NCI-H345 (cell line): ENCODE results near the gene MED12L.

ENCODE experiments used
- DNase-seq: peaks from one replicate; lab custom pipeline; 2025; lab: John Stamatoyannopoulos, UW

MED12L gene

GRCh38 chr3:151425627-151426340, 340.3 kb downstream of the MED12L start:
- DNase-seq, result no peak

- DNase-seq, result no peak
Observed at GRCh38 chr3:151426341-151426657, 340.8 kb downstream of the MED12L start.

GRCh38 chr3:151428386-151428785, 342.9 kb downstream of the MED12L start:
- DNase-seq, result no peak

- DNase-seq, result no peak
Observed at GRCh38 chr3:151430821-151431484, 345.5 kb downstream of the MED12L start.

- DNase-seq, result no peak
Observed at GRCh38 chr3:151431940-151432339, 346.5 kb downstream of the MED12L start.

- no peak for DNase-seq
Observed at GRCh38 chr3:151432616-151433372, 347.3 kb downstream of the MED12L start.

- DNase-seq, result no peak
Observed at GRCh38 chr3:151434151-151434890, 348.9 kb downstream of the MED12L start.

GRCh38 chr3:151436675-151437446, 351.4 kb downstream of the MED12L start:
- DNase-seq, result no peak

- DNase-seq, result no peak
Observed at GRCh38 chr3:151437906-151438305, 352.4 kb downstream of the MED12L start.

- peak; percentile 31 for DNase-seq
Observed at GRCh38 chr3:151439652-151440125, 354.2 kb downstream of the MED12L start.

GRCh38 chr3:151440940-151441339, 355.5 kb downstream of the MED12L start:
- no peak for DNase-seq

- no peak for DNase-seq
Observed at GRCh38 chr3:151443583-151443982, 358.1 kb downstream of the MED12L start.

- DNase-seq, result no peak
Observed at GRCh38 chr3:151445273-151446001, 360.0 kb downstream of the MED12L start.

- DNase-seq, result no peak
Observed at GRCh38 chr3:151446002-151446340, 360.5 kb downstream of the MED12L start.

GRCh38 chr3:151452368-151452767, 366.9 kb downstream of the MED12L start:
- no peak for DNase-seq

- DNase-seq, result no peak
Observed at GRCh38 chr3:151452841-151453240, 367.4 kb downstream of the MED12L start.

GRCh38 chr3:151456065-151456464, 370.6 kb downstream of the MED12L start:
- no peak for DNase-seq

GRCh38 chr3:151459358-151459757, 373.9 kb downstream of the MED12L start:
- no peak for DNase-seq

GRCh38 chr3:151460228-151460627, 374.8 kb downstream of the MED12L start:
- no peak for DNase-seq

GRCh38 chr3:151460774-151461450, 375.4 kb downstream of the MED12L start, which contains the start of gene IGSF10:
IGSF10 (minus strand) TSS chr3:151461061; CDS start chr3:151458709, 2,352 bp downstream.
- DNase-seq, result peak; percentile 6
